Cortex of kidney (tissue), 1 donor: Measurements from ENCODE around the gene CCDC32.

ENCODE experiments used
- DNase-seq: peaks from one replicate; lab custom pipeline; 2025; lab: John Stamatoyannopoulos, UW

The CCDC32 gene

DNA sequence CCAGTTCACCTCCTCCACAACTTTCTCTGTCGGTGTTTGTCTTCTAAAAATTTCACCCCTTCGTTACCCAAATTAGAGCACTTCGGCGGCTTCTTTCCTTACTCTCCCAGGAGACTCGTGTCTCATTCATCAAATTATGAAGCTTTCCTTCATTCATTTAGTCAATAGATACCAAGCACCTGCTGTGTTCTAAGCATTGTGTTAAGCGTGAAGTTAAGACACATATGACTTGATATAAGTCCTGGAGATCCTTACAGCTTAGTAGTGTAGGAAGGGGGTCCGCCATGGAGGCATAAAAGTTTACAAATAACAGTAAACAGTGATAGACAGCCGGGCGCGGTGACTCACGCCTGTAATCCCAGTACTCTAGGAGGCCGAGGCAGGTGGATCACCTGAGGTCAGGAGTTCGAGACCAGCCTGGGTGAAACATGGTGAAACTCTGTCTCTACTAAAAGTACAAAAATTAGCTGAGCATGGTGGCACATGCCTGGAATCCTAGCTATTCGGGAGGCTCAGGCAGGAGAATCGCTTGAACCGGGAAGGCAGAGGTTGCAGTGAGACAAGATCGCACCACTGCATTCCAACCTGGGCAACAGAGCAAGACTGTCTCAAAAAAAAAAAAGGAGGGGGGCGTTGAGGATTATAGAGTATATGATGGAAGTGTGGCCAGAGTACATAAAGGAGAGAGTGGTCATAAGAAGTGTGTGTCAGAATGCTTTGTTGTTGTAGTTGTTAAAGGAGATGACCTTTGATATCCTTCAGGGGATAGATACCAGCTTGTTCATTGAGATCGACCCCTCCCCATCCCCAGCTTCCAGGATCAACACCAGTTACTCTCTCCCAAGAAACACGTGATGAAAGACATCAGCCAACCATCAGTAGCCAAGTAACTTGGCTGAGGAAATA is 744 bp upstream of the CCDC32 start:
- no peak for DNase-seq

DNA sequence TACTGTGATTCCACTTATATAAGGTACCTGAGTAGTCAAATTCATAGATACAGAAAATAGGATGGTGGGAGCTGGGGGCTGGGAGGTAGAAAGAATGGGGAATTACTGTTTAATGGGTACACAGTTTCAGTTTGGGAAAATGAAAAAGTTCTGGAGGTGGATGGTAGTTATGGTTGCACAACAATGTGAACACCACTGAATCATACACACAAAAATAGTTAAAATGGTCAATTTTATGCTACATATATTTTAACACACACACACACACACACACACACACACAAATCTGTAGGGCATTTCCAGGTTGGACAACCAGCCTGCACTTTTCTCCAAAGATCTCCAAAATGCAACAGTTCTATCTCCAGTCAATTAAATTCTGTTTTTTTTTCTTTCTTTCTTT is 1.4 kb downstream of the CCDC32 start:
- no peak for DNase-seq

DNA sequence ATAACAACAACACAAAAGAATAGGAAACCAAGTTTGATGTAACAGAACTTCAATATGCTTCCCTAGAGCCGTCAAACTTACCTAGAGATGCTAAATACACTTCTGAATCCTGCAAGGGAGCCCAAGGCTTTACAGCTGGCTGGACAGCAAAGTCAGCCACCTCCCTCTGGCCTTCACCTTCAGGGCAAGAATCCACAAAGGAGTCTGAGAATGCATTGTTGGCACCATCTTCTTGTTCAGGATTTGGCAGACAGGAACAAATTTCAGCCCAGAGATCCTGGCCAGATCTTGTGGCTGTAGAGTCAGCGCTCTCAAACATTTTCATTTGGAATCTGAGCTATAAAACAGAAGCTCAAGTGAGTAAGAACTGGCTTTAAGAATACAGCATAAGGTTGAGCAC is 2.2 kb downstream of the CCDC32 start:
- DNase-seq: no peak

DNA sequence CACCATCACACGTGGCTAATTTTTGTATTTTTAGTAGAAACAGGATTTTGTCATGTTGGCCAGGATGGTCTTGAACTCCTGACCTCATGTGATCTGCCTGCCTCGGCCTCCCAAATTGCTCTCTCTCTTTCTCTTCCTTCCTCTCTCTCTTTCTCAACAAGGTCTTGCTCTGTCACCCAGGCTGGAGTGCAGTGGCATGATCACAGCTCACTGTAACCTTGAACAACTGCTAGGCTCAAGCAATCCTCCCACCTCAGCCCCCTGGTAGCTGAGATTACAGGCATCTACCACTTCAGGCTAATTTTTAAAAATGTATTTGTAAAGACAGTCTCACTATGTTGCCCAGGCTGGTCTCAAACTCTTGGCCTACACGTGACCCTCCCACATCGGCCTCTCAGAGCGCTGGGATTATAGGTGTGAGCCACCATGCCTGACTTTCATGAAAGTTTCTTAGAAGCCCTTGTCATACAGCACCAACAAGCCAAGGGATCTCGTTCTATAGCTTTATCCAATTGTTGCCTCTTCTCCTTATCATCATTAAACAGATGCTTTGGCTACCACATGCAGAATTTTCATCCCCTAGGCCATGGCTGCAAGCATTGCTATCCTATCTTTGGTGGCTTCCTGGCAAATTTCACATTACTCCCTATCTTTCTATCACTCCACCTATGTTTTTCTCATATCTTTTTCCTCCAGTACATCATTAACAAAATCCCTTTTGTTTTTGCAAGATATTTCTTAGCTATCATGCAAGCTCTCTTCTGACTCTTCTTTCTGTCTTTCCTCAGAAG is 5.7 kb downstream of the CCDC32 start:
- no peak for DNase-seq

DNA sequence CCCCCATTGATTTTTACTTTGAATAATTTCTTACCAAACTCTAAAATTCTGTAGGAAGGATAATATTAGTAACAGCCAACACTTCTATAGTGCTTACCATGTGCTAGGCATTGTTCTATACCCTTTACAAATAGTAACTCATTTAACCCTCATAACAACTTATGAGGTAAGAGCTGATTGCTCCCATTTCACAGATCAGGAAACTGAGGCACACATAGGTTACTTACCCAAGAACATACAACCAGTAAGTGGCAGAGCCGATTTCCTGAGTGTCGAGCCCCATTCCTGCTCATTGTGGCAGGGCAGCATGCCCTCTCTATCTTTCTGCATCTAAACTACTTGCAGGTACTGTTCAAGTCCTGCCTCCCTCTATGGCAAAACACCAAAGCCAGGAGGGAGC is 9.0 kb downstream of the CCDC32 start:
- no peak for DNase-seq

DNA sequence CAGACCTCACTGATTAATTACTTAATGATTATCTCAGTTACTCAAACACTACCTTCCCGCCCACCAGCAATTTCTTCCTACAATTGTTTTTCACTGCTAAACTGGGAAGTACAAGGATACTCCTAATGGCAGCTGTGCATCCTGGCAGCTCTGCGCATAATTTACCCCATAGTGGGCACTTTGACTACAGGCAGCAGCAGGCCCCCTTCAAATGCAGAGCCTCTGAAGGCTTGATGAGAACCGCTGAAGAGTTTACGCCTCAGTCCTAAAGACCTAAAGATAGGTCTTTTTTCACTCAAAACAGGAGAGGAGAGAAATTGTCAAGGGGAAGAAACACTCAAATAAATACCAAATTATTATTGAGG is 10.7 kb downstream of the CCDC32 start:
- DNase-seq: no peak

DNA sequence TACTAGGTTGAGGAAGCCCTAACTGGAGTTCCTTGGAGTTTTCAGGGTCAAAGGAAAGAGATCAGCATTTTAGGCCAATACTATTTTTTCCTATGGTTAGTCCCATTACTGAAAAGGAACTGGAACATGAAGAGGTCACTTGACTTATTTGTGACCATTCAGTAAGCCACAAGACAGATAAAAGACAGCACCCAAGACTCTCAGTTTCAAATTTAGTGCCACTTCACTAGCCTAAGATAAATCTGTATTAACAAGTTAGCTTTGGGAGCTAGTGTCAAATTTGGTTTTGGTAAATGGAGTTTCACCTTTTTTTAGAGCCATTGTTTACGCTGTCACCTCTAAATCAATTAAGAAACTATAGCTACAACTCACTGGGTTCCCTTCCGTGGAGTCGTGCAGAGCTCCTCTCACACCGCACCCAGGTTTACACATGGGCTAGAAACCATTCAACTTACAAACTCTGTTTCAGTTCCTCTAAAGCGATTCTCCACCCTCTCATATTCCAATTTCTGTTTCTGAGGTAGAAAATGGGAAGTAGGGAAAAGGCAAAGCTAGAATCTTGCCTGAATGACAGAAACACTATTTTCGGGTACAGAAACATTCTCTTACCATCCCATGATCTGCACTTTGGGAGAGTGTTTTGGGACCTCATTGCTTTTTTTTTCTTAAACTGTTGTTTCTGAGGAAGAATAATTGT is 14.4 kb downstream of the CCDC32 start:
- DNase-seq: no peak

DNA sequence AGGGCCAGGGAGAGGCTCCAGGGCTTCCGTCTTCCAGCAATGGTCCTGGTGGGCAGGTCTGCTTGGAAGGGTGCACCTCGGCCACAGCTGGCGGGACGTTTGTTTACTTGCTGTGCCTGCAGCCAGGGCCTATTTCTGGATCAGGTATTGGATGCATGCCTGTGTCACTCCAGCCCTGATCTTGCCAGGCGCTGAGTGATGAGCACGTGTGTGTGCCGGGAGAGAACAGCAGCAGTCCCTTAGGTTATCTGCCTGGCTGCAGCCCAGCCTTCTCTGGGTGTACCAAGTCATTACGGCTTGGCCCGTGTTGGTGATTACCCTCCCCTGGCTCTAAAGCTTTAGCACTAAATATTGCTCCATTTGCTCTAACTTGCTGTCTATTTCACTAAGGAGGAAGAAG is 14.9 kb downstream of the CCDC32 start:
- no peak for DNase-seq

DNA sequence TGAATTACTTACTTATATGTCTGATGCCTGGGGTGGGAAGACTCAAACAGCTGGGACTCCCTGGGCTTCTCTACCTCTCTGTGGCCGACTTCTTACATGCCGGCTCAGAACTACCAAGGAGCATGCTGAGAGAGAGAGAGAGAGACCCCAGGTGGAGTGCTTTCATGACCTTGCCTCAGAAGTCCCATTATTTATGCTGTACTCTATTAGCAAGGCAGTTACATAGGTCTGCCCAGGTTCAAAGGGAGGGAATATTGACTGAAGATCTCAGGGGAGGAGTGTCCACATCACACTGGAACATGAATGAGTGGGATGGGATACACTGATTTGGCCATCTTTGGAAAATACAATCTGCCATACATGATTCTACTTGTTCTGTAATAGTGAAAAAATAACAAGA is 16.2 kb downstream of the CCDC32 start:
- DNase-seq: no peak

DNA sequence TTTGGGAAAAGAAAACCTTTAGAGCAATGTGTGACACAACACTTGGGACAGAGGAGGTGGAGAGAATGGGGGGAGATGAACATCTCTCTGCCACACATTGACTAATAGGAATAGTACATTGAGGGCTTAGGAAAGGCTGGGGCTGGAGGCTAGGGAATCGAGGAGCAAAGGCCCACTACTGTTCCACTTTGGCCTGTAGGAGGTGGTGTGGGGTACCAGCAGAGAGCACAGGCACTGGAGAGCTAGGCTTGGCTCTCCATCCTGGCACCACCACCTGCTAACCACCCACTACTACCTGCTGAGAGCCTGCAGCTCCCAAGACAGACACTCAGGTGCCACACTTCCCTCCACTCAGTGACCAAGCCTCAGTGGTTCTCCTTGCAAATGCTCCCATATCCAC is 19.4 kb downstream of the CCDC32 start:
- no peak for DNase-seq

DNA sequence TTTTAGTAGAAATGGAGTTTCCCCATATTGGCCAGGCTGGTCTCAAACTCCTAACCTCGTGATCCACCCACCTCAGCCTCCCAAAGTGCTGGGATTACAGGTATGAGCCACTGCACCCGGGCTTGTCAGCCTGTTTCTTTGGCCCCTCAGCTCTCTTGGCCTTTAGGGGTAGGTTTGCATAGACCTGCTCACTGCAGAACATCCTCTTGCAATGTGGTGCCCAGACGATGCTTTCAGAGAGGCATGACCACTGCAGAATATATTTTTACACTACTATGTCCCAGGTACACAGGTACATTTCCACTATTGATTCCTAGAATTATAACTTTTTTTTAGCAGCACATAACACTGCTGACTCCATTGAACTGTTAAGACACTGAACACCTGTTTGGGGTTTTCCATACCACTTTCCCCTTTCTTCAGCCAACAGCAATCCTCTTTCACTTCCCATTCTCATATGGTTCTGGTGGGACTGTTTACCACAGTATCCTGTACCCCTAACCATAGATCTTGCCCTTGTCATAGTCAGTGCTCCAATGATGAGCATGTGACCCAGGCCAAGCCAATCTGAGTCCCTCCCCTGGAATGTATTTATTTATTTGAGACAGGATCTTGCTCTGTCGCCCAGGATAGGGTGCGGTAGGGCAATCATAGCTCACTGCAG is 21.1 kb downstream of the CCDC32 start:
- DNase-seq: no peak

DNA sequence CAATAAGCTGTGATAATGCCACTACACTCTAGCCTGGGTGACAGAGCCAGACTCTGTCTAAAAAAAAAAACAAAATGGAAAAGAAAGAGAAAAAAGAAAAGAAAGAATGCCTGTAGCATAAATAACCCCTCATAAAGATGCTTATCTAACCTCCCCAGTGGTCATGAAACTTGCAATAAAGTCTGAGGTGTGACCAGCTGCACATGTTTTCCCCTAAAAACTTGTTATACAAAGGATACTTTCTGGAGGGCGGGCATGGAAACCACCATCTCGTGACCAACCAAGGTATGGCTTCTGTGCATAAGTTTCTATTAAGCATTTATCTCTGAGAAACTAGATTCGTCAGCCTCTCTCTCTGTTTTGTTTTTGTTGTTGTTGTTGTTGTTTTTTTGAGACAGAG is 21.8 kb downstream of the CCDC32 start:
- no peak for DNase-seq

DNA sequence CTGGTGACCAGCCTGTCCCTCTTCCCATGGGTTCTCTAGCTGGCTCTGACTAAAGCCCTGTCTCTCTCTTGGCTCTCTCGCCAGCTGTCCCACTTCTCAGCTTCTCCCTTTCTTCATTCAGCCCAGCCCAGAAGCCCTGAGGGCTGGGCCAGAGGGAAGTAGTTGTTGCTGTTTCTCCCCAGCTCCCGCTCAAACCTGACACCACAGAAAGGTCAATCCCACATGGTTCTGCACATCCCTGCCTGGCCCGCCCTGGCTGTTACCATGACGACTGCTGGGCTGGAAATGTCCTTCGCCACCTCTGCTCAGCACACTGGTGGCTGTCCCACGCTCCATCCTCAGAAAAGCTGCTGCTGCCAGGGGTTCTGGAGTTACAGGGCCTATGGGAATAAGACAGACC is 25.9 kb downstream of the CCDC32 start:
- no peak for DNase-seq

DNA sequence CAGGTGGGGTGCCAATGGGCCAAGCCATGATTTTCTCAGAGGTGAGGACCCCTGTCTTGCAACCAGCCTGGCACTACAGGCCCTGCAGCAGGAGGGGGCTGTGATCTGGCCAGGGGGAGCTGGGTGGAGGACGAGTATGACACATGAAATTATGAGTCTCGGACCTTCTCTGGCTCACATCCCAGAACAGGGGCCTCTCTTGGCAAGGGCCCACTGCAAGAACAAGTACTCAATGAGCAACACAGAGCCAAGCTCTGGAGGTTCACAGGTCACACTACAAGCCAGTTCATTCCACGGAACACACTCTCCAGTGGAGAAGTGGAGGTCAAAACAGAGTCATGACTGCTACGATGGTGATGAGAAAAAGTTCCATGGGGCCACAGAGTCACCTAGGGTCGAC is 28.3 kb downstream of the CCDC32 start:
- DNase-seq: no peak

DNA sequence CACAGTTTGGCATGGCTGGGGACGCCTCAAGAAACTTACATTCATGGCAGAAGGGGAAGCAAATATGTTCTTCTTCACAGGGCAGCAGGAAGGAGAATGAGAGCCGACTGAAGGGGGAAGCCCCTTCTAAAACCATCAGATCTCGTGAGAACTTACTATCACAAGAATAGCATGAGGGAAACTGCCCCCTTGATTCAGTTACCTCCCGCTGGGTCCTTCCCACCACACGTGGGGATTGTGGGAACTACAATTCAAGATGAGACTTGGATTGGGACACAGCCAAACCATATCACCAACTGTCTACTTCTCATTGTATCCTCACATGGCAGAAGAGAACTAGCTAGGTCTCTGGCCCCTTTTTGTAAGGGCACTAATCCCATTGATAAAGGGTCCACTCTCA is 30.5 kb downstream of the CCDC32 start:
- no peak for DNase-seq

DNA sequence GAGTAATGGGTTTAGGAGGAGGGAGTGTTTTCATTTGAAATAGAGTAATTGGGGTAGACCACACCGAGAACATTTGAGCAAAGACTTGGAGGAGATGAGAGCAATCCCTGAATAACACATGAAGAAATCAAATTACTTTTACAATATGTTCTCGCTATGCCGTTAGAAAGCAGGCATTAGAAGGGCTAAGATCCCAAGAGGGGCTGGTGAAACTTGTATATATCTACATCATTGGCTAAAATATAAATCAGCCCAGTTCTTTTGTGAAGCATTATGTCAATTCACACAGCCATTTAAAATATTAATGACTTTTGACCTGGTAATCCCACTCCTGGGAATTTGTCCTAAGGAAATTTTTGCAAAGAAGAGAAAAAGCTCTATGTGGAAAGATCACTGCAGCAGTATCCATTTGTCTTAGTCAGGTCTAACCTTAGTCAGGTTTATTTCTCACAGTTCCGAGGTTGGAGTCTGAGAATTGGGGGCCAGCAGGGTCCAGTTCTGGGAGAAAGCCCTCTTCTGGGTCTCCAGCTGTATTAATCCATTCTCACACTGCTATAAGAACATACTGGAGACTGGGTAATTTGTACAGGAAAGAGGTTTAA is 31.0 kb downstream of the CCDC32 start:
- DNase-seq: no peak

DNA sequence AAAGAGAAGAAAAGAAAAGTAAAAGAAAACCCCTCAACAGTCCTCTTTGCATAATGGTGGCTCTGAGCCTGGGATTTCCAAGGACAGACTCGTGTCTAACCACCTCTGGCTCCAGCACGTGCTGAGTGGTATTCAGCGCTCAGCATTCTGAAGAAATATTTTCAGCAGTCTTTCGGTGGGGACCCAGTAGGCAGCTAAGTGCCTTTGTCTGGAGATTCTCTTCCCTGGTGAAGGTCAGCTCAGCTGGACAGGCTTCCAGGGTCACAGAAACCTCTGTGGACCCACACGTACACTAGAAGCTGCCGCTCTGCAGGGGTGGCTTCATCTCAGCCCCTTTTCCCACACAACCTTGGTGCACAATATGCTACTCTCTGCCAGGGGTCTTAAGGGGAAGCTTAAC is 36.0 kb downstream of the CCDC32 start:
- no peak for DNase-seq

DNA sequence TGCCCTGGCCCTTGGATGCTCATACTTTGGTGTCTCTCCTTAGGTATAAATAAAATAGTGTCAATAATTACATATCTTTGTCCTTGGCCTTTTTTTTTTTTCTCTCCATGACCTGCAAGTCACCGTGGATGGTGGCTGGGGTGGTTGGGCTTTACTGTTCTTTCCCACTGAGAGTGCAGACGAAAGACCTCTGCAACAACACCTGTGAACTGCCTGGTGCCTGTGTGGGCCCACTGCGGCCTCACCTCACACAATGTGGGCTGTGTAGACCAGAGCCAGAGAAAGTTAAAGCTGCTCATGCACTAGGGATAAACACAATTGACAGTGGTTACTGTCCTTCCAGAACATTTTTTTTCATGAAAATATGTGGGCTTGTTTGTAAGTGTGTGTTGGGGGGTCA is 39.0 kb downstream of the CCDC32 start:
- DNase-seq: no peak

DNA sequence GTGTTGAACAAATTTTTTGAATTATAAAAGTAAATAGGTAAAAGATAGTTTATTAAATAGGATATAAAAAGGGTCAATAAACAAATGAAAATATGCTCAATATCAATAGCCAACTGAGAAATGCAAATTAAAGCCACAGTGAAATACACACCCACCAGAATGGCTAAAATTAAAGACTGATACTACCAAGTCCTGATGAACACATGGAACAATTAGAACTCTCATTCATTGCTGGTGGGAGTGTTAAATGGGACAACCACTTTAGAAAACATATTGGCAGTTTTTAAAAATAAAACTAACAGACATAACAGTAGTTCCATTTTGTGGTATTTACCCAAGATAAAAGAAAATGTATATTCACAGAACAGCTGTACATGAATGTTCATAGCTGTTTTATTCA is 41.2 kb downstream of the CCDC32 start:
- DNase-seq: no peak

DNA sequence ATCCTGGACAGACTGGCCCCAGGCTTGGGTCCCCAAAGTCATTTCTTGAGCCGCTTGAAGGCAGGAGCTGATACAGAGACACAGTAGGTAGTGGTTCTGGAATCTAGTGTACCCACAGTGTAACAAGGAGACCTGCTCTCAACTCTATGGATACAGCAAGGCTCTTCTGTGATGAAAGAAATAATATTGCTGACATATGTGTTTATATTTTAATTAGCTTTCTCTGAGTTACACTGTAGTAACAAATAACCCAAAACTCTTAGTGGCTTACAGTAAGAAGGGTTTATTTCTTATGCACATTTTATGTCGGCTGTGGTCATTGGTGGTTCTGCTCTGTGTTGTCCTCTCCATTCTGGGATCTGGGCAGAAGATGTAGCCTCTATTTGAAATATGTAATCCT is 48.5 kb downstream of the CCDC32 start:
- no peak for DNase-seq

DNA sequence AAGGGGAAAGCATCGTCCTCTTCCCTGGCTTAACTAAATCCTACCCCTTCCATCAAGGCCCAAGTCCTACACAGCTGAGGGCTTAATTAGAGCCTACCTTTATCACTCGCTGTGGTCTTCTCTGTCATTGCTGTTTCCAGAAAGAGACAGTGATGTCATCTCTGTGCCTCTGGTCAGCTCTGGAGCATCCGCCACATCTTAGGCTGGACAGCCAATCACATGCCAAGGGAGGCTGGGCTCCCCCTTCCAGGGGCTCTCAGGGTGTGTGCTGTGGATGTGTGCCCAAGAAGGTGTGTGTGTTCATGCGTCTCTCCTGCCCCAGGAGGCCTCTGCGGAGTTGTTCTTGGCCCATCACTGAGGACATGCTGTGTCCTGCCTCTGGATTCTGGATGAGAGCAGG is 51.2 kb downstream of the CCDC32 start:
- no peak for DNase-seq

DNA sequence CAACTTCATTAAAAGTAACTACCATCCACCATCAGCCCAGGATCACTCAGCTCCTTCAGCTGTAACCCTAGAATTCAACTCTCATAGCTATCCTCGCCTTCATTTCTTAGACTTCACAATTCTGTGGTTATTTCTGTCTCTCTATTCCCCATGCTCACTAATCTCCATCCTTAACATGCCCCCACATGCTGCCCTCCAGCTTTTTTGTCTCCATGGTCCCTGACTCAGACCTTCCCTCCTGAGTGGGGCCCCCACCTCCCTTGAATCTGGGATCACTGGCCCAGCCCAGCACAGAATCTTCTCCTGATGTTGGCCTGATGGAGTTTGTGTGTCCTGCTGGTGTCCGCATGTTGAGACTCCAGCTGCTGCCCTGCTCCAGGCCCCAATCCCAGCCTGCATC is 52.4 kb downstream of the CCDC32 start:
- no peak for DNase-seq
